Spinal cord (tissue), 10 donors: ENCODE results near the gene ASPSCR1. TPM values are rescaled to one million over a fixed set of nuclear protein-coding genes. Genes with fewer than 3 reads are reported as not detected.

Experiments used
- DNase-seq, 6 donors: peaks; one replicate each; pipeline versions ENCODE4 v3.0.0 to v3.0.0-alpha.2; 2013 to 2015; ENCODE audit warnings: low spot score in 6 of 6, low read depth in 4 of 6
- H3K27ac ChIP-seq: one replicate; pipeline ENCODE4 v1.5.1; 2013; ENCODE audit warnings: low read depth, low read length, control low read depth
- H3K27me3 ChIP-seq: one replicate; pipeline ENCODE4 v1.6.1; 2013; ENCODE audit warnings: low read length; ENCODE audit not compliant: control insufficient read depth, insufficient read depth
- H3K36me3 ChIP-seq: one replicate; pipeline ENCODE4 v1.6.1; 2013; ENCODE audit warnings: low read length; ENCODE audit not compliant: control insufficient read depth, insufficient read depth
- H3K4me1 ChIP-seq: one replicate; pipeline ENCODE4 v1.6.1; 2013; ENCODE audit warnings: low read length; ENCODE audit not compliant: control insufficient read depth, insufficient read depth
- H3K4me3 ChIP-seq: one replicate; pipeline ENCODE4 v1.5.1; 2013; ENCODE audit warnings: low read depth, low read length, control low read depth
- H3K9me3 ChIP-seq: one replicate; pipeline ENCODE4 v1.6.1; 2013; ENCODE audit warnings: low read length; ENCODE audit not compliant: control insufficient read depth, insufficient read depth
- WGBS: methylation state at CpG from one replicate; pipeline ENCODE4 v1.1.5; 2013; ENCODE audit warnings: missing lambda C conversion rate; ENCODE audit not compliant: insufficient coverage; 5-methylcytosine and 5-hydroxymethylcytosine counted together
- polyA plus RNA-seq, 2 donors: library from polyadenylated mRNA; unstranded; fragments of 120-200 nt; gene quantifications; one replicate each; pipeline ENCODE4 v1.2.1, GENCODE V29; 2013; ENCODE audit not compliant: insufficient read length in 2 of 2
- total RNA-seq, 2 donors: library from RNA; depleted of rRNA in 1 of 2; stranded (reverse); fragments of 120-200 nt in 1 of 2; fragments of >200 nt in 1 of 2; gene quantifications; one replicate each; pipeline versions ENCODE4 v1.2.3 to v1.2.4, GENCODE V29; 2013 to 2014
- donor health status: healthy.

ASPSCR1 gene
- total and polyA plus RNA-seq, 4 donors, result 22.3 to 53.7 (median 40.9) TPM

DNA sequence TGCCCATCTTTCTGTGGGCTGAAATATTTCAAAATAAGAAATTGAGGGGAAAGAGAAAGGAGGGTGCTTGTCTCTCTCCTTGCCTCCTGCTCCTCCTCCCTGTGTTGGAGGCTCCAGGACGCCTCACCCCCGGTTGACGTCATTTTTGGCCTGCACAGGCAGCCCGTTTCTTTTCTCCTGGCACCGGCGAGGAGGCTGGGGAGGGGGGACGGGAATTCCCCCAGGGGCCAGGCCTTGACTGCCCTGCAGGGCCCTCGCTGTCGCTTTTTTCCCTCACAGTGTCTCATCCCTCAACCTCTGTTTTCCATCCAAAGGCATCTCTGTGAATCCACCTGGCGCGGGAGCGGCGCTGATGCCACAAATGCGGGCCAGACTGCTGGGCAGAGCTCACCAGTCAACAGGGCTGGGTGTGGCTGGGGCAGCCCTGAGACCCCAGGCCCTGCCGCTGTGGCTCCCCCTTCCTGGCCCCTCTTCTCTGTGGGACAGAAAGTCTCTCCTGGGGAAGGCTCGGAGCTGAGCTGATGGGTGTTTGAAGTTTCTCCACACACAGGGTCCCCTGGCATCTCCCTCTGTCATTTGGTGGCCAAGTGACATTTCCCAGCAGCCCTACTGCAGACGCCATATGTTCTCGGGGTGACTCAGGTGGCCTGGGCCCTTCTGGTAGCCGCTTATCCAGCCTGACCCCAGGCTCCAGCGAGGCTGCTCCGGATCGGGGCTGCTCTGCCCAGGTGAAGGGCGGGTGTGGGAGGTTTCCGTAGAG, 29.2 kb downstream of the ASPSCR1 start:
- peaks cover 84% of the 10 kb centered on the region for H3K36me3 ChIP-seq
- H3K27me3 ChIP-seq, result no peaks in the 10 kb centered on the region
- no peak overlapping the region for H3K4me3 ChIP-seq
- H3K27ac ChIP-seq, result no peak overlapping the region
- peak in 1 of 6 donors; percentile 72 for DNase-seq
- WGBS, result 85% methylated on average over 16 of the region's 24 CpGs
- no peaks in the 10 kb centered on the region for H3K9me3 ChIP-seq
- peaks cover 49% of the 10 kb centered on the region for H3K4me1 ChIP-seq

DNA sequence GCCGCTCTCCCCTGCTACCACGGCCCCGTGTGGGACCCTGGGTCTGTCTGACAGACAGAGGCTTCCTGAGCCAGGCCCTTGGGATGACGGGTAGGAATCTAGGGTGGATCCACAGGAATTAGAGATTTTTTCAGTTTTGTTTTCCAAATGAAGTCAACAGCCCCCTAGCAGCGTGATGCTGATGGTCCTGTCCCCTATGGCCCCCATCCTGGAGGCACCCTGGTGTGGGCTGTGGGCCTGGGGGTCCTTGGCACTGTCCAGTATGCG, 29.7 kb downstream of the ASPSCR1 start:
- 90% methylated on average over 6 of the region's 6 CpGs for WGBS
- Histone ChIP-seq H3K27me3 (no peaks in the 10 kb centered on the region), H3K27ac (no peak overlapping the region), H3K4me3 (no peak overlapping the region), H3K36me3 (peaks cover 89% of the 10 kb centered on the region), H3K4me1 (peaks cover 53% of the 10 kb centered on the region), H3K9me3 (no peaks in the 10 kb centered on the region)
- no peak for DNase-seq

DNA sequence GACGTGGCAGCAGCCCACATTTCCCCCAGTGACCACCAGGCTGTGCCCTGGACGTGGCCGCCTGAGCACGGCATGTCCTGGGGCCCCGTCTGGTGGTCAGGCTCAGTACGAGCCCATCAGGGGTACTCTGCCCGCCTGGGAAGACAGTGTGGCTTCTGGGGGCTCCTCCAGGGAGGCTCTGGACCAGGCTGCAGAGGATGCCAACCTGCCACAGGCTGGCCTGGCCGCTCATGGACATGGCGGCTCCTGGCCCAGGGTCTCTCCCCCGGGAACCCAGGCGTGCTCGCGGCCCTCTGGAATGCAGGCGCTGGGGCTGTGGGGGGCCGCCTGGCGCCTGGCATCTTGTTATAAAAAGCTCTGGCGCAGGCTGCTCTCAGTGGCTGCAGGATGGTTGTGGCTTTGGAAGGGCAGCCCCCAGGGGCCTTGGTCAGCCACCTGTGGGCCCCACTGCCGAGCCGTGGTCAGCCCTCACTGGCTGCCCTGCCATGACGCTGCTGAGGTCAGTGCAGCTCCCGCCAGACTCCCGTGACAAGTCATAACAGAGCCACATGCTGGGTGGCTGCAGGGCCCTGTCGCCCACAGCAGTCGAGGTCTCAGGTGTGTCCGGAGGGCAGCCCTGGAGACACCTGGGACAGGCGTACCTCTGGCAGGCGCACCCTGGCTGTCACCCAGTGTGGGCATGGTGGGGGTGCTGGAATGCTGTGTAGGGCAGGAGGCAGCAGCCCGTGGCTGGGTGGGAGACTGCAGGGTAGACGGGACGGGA, 30.2 kb downstream of the ASPSCR1 start:
- Histone ChIP-seq H3K36me3 (peaks cover 94% of the 10 kb centered on the region), H3K27me3 (no peaks in the 10 kb centered on the region), H3K27ac (no peak overlapping the region), H3K4me1 (peaks cover 58% of the 10 kb centered on the region), H3K9me3 (no peaks in the 10 kb centered on the region), H3K4me3 (no peak overlapping the region)
- DNase-seq, result no peak
- 72% methylated on average over 29 of the region's 30 CpGs for WGBS

- Histone ChIP-seq H3K36me3 (peaks cover 98% of the 10 kb centered on the region), H3K4me3 (no peak overlapping the region), H3K27me3 (no peaks in the 10 kb centered on the region), H3K27ac (no peak overlapping the region), H3K4me1 (peaks cover 62% of the 10 kb centered on the region), H3K9me3 (no peaks in the 10 kb centered on the region)
- no peak for DNase-seq
- WGBS, result 79% methylated on average over 24 of the region's 26 CpGs
Measured at GRCh38 chr17:82008258-82008940, 31.0 kb downstream of the ASPSCR1 start.

- no peak for DNase-seq
- H3K27me3 ChIP-seq, result no peaks in the 10 kb centered on the region
- 91% methylated on average over 28 of the region's 28 CpGs for WGBS
Measured at GRCh38 chr17:82008941-82009405, 31.5 kb downstream of the ASPSCR1 start.

GRCh38 chr17:82009413-82009812, 32.0 kb downstream of the ASPSCR1 start:
- no peaks in the 10 kb centered on the region for H3K27me3 ChIP-seq
- DNase-seq, result no peak
- peaks cover 98% of the 10 kb centered on the region for H3K36me3 ChIP-seq
- no peaks in the 10 kb centered on the region for H3K9me3 ChIP-seq
- no peak overlapping the region for H3K27ac ChIP-seq
- H3K4me1 ChIP-seq, result peaks cover 63% of the 10 kb centered on the region
- H3K4me3 ChIP-seq, result no peak overlapping the region
- whole genome bisulfite sequencing, result 90% methylated on average over 15 of the region's 15 CpGs

More at GRCh38 chr17:82008941-82009405, 31.5 kb downstream of the ASPSCR1 start:
- Histone ChIP-seq H3K36me3 (peaks cover 98% of the 10 kb centered on the region), H3K4me3 (no peak overlapping the region), H3K9me3 (no peaks in the 10 kb centered on the region), H3K27ac (no peak overlapping the region), H3K4me1 (peaks cover 63% of the 10 kb centered on the region)

DNA sequence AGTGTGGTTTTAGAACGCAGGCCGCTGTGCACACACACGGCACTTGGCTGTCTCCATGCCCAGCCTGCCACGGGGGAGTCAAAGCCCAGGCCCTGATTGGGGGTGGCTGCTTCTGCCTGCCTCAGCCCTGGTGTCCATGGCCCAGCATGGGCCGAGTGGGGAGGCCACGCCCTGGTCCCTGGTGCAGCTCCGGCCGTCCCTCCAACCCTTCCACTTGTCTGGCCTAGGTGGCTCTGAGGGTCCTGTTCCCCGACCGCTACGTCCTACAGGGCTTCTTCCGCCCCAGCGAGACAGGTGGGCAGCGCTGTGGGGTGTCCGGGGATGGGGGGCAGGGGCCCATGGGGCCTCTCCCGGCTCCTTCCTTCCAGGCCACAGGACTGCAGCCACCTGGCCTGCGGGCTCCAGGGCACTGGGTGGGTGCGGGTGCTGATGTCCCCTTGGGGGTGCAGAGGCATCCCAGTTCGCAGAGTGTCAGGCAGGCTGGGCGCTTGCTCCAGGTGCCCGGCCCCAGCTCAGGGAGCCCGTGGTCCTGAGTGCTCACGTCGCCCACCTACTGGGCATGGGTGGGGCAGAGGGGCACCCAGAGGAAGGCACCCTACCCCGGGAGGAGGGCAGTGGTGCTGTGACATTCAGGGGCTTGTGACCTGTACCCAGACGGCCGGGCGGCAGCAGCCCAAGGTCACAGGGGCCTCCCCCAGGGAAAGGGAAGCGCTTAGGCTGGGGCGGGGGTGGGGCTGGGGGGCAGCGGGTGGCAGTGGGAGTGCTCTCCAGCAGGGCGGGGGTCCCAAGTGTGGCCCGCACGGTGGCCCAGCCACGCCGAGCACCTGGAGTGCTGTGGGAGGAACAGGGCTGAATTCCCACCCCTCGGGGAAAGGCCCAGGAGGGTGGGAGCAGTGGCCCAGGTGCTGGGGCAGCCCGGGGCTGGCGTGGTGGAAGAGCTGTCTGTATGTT, 33.4 kb downstream of the ASPSCR1 start:
- H3K4me1 ChIP-seq, result peaks cover 72% of the 10 kb centered on the region
- no peak for DNase-seq

GRCh38 chr17:82011617-82012187, 34.3 kb downstream of the ASPSCR1 start:
- H3K36me3 ChIP-seq, result peaks cover 97% of the 10 kb centered on the region
- no peak overlapping the region for H3K27ac ChIP-seq
- H3K9me3 ChIP-seq, result no peaks in the 10 kb centered on the region
- no peak overlapping the region for H3K4me3 ChIP-seq
- WGBS, result 90% methylated on average over 18 of the region's 19 CpGs
- H3K4me1 ChIP-seq, result peaks cover 72% of the 10 kb centered on the region
- no peak for DNase-seq
- no peaks in the 10 kb centered on the region for H3K27me3 ChIP-seq

More for the DNA sequence above, 33.4 kb downstream of the ASPSCR1 start:
- H3K4me3 ChIP-seq, result no peak overlapping the region
- 92% methylated on average over 33 of the region's 39 CpGs for WGBS
- H3K36me3 ChIP-seq, result peaks cover 97% of the 10 kb centered on the region
- H3K27ac ChIP-seq, result no peak overlapping the region
- H3K9me3 ChIP-seq, result no peaks in the 10 kb centered on the region
- H3K27me3 ChIP-seq, result no peaks in the 10 kb centered on the region

DNA sequence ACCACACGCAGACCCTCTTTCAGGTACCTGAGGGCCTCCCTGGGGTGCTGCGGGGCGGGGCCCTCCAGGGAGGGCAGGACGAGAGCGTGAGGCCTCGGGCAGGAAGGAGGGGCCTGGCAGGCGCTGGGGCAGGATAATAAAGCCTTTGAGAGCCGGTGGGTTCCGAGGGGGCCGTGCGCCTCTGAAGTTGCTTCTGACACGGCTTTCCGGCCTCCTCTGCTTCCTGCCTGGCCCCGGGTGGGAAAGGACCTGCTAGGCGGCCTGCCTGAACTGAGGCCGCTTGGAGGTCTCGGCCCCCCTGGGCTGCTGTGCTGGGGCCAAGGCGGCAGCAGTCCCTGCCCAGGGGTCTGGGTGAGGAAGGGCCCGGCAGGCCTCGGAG, 34.8 kb downstream of the ASPSCR1 start:
- Histone ChIP-seq H3K27ac (peak overlapping the region; percentile 67), H3K27me3 (no peaks in the 10 kb centered on the region), H3K4me3 (no peak overlapping the region), H3K9me3 (no peaks in the 10 kb centered on the region), H3K36me3 (peaks cover 97% of the 10 kb centered on the region), H3K4me1 (peaks cover 66% of the 10 kb centered on the region)
- no peak for DNase-seq
- WGBS, result 50% methylated on average over 20 of the region's 20 CpGs
